CD14-positive monocyte (primary cell): ENCODE results near the gene RGS13. TPM values are rescaled to one million over a fixed set of nuclear protein-coding genes. Genes with fewer than 3 reads are reported as not detected.

ENCODE experiments used
- DNase-seq, 3 donors: peaks; one replicate each; pipeline ENCODE4 v3.0.0-alpha.2; 2011 to 2022
- H2AFZ ChIP-seq: 2 replicates; pipeline ENCODE4 v1.6.0; 2012; ENCODE audit warnings: mild to moderate bottlenecking, low read depth, low read length, inconsistent platforms; ENCODE audit not compliant: insufficient read depth, poor library complexity, severe bottlenecking
- H3K27ac ChIP-seq, 2 donors: 1 replicate in 1 of 2; 2 replicates in 1 of 2; pipeline ENCODE4 v1.5.1; 2012 to 2013; ENCODE audit warnings: low read length in 2 of 2, control low read depth in 1 of 2, inconsistent platforms in 1 of 2, low read depth in 1 of 2, mild to moderate bottlenecking in 1 of 2
- H3K27me3 ChIP-seq, 2 donors: one replicate each; pipeline versions ENCODE4 v1.6.0 to v1.6.1; 2011 to 2013; ENCODE audit warnings: low read length in 2 of 2; ENCODE audit not compliant: control insufficient read depth in 2 of 2, insufficient read depth in 2 of 2
- H3K36me3 ChIP-seq, 2 donors: replicated peaks in 1 of 2; 1 replicate in 1 of 2; 2 replicates in 1 of 2; pipeline versions ENCODE4 v1.5.1 to v1.6.1; 2012 to 2013; ENCODE audit warnings: low read length in 2 of 2, control low read depth in 1 of 2, inconsistent platforms in 1 of 2, mild to moderate bottlenecking in 1 of 2; ENCODE audit not compliant: insufficient read depth in 2 of 2, control insufficient read depth in 1 of 2
- H3K4me1 ChIP-seq, 2 donors: 1 replicate in 1 of 2; 2 replicates in 1 of 2; pipeline versions ENCODE4 v1.5.1 to v1.6.1; 2012 to 2013; ENCODE audit warnings: low read length in 2 of 2, control low read depth in 1 of 2, inconsistent platforms in 1 of 2, mild to moderate bottlenecking in 1 of 2, moderate library complexity in 1 of 2; ENCODE audit not compliant: insufficient read depth in 2 of 2, control insufficient read depth in 1 of 2
- H3K4me2 ChIP-seq: replicated peaks from 2 replicates; pipeline ENCODE3; 2012; ENCODE audit warnings: low read length, moderate library complexity, mild to moderate bottlenecking; ENCODE audit not compliant: poor library complexity, severe bottlenecking; ENCODE audit errors: extremely low read depth
- H3K4me3 ChIP-seq, 3 experiments: fragments of 200-600 bp in 1 of 3; sonication (generic) in 1 of 3; replicated peaks in 1 of 3; 1 replicate in 2 of 3; 2 replicates in 1 of 3; pipeline ENCODE4 v1.5.1; 2011 to 2013; ENCODE audit warnings: low read length in 3 of 3, mild to moderate bottlenecking in 3 of 3, control low read depth in 2 of 3, low read depth in 2 of 3, inconsistent platforms in 1 of 3, moderate library complexity in 1 of 3
- H3K79me2 ChIP-seq: 2 replicates; pipeline ENCODE4 v1.6.0; 2012; ENCODE audit warnings: mild to moderate bottlenecking, control low read depth, inconsistent platforms, low read length, moderate library complexity; ENCODE audit not compliant: insufficient read depth
- H3K9ac ChIP-seq: 2 replicates; pipeline ENCODE4 v1.6.0; 2017; ENCODE audit warnings: low read length, mild to moderate bottlenecking; ENCODE audit not compliant: insufficient read depth, poor library complexity, severe bottlenecking
- H3K9me3 ChIP-seq, 2 donors: replicated peaks in 1 of 2; 1 replicate in 1 of 2; 2 replicates in 1 of 2; pipeline versions ENCODE4 v1.5.1 to v1.6.1; 2012 to 2013; ENCODE audit warnings: low read length in 2 of 2, control low read depth in 1 of 2; ENCODE audit not compliant: control insufficient read depth in 1 of 2, insufficient read depth in 1 of 2
- H4K20me1 ChIP-seq: 2 replicates; pipeline ENCODE4 v1.6.0; 2012; ENCODE audit warnings: mild to moderate bottlenecking, low read length, control low read depth, moderate library complexity; ENCODE audit not compliant: insufficient read depth
- H3K27ac Mint-ChIP-seq, 7 donors: one replicate each; pipeline ENCODE4 v1.8.0; 2020; ENCODE audit warnings: mild to moderate bottlenecking in 7 of 7, mixed read lengths in 7 of 7, moderate library complexity in 6 of 7, inconsistent platforms in 2 of 7
- H3K27me3 Mint-ChIP-seq, 3 donors: one replicate each; pipeline ENCODE4 v1.8.0; 2021 to 2022; ENCODE audit warnings: low read depth in 3 of 3, mild to moderate bottlenecking in 3 of 3, mixed read lengths in 3 of 3, moderate library complexity in 3 of 3, inconsistent platforms in 1 of 3
- H3K36me3 Mint-ChIP-seq, 2 donors: one replicate each; pipeline ENCODE4 v1.8.0; 2020; ENCODE audit warnings: mixed read lengths in 2 of 2, inconsistent platforms in 1 of 2, mild to moderate bottlenecking in 1 of 2
- H3K4me1 Mint-ChIP-seq: one replicate; pipeline ENCODE4 v1.8.0; 2020; ENCODE audit warnings: mild to moderate bottlenecking, mixed read lengths
- H3K4me3 Mint-ChIP-seq, 2 donors: one replicate each; pipeline ENCODE4 v1.8.0; 2020; ENCODE audit warnings: mild to moderate bottlenecking in 2 of 2, mixed read lengths in 2 of 2, moderate library complexity in 1 of 2
- H3K9me3 Mint-ChIP-seq, 7 donors: one replicate each; pipeline ENCODE4 v1.8.0; 2020 to 2022; ENCODE audit warnings: mixed read lengths in 7 of 7, mild to moderate bottlenecking in 6 of 7, moderate library complexity in 6 of 7, inconsistent platforms in 2 of 7
- WGBS: methylation state at CpG from one replicate; pipeline ENCODE4 v1.1.5; 2013; ENCODE audit warnings: missing lambda C conversion rate; ENCODE audit not compliant: insufficient coverage; 5-methylcytosine and 5-hydroxymethylcytosine counted together
- intact Hi-C, 2 donors: fragments of 100-400 bp; cut with micrococcal nuclease; formaldehyde crosslinking; loops; one replicate each; pipeline versions ENCODE4 v1.15.0 to v1.15.1; 2023
- polyA plus RNA-seq, 3 donors: library from polyadenylated mRNA; depleted of rRNA in 1 of 3; unstranded in 2 of 3; stranded (reverse) in 1 of 3; fragments of 300-500 nt in 2 of 3; fragments of >200 nt in 1 of 3; fragmentation: Illumina TruSeq in 2 of 3; gene quantifications; 1 replicate in 2 of 3; 2 replicates in 1 of 3; pipeline ENCODE4 v1.2.3, GENCODE V29; 2012 to 2021
- TF ChIP-seq, protein P1 (sequence below): fragments of 200-600 bp; IDR thresholded peaks from one replicate; pipeline ENCODE4 v1.8.0; 2022; ENCODE audit warnings: antibody characterized with exemption, mild to moderate bottlenecking

Gene RGS13
- polyA plus RNA-seq, 3 donors, result not detected

- no peaks in the 10 kb centered on the region for H3K36me3 ChIP-seq
- no peak overlapping the region for H3K27ac ChIP-seq
- no peak overlapping the region for H3K4me3 ChIP-seq
- WGBS, result no CpG with 5 or more reads among the region's 11 CpGs
- TF ChIP-seq, protein P1, sequence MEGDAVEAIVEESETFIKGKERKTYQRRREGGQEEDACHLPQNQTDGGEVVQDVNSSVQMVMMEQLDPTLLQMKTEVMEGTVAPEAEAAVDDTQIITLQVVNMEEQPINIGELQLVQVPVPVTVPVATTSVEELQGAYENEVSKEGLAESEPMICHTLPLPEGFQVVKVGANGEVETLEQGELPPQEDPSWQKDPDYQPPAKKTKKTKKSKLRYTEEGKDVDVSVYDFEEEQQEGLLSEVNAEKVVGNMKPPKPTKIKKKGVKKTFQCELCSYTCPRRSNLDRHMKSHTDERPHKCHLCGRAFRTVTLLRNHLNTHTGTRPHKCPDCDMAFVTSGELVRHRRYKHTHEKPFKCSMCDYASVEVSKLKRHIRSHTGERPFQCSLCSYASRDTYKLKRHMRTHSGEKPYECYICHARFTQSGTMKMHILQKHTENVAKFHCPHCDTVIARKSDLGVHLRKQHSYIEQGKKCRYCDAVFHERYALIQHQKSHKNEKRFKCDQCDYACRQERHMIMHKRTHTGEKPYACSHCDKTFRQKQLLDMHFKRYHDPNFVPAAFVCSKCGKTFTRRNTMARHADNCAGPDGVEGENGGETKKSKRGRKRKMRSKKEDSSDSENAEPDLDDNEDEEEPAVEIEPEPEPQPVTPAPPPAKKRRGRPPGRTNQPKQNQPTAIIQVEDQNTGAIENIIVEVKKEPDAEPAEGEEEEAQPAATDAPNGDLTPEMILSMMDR, result no peak
- H3K79me2 ChIP-seq, result no peaks in the 10 kb centered on the region
- H3K4me3 Mint-ChIP-seq, result no peak overlapping the region
- H3K36me3 Mint-ChIP-seq, result no peaks in the 10 kb centered on the region
- no peaks in the 10 kb centered on the region for H4K20me1 ChIP-seq
- H3K4me1 ChIP-seq, result peaks cover 7% of the 10 kb centered on the region in 2 donors
- no peak overlapping the region for H3K4me2 ChIP-seq
- DNase-seq, result no peak
- peaks cover 0 to 1% (median 0%) of the 10 kb centered on the region in 3 donors for H3K27me3 Mint-ChIP-seq
- intact Hi-C loops, result no loop called here
- H3K9ac ChIP-seq, result no peak overlapping the region
- H3K4me1 Mint-ChIP-seq, result peaks cover 14% of the 10 kb centered on the region
- no peak overlapping the region for H2AFZ ChIP-seq
- no peaks in the 10 kb centered on the region for H3K9me3 ChIP-seq
- peaks cover 0 to 7% (median 0%) of the 10 kb centered on the region in 7 donors for H3K9me3 Mint-ChIP-seq
- peak overlapping the region in 1 of 7 donors; percentile 69 for H3K27ac Mint-ChIP-seq
- H3K27me3 ChIP-seq, result no peaks in the 10 kb centered on the region
Observed at GRCh38 chr1:192698731-192699130, 62.8 kb downstream of the RGS13 start.

DNA sequence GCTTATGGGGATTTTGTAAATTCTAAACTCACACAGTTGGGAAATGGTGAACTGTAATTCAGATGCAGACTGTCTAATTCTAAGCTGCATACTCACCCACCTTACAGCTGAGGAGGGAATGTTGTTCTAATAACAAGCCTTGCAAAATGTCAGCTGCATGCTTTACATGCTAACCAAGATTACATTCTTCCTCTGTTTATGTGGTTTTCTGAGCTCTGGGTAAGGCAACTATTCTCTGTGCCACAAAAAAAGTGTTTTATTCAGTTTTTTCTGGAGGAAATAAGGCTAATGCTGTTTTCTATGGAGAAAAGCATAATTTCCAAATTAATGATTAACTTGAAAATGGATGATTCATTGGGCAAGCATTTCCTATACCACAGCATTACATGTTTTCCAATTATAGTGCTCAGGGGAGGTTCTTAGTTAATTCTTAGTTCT lies 64.9 kb downstream of the RGS13 start:
- Histone ChIP-seq H3K9ac (no peak overlapping the region), H3K4me2 (no peak overlapping the region), H3K9me3 (no peaks in the 10 kb centered on the region), H3K4me1 (peaks cover 7% of the 10 kb centered on the region in 2 donors), H3K79me2 (no peaks in the 10 kb centered on the region), H3K36me3 (no peaks in the 10 kb centered on the region), H3K4me3 (no peak overlapping the region), H3K27ac (no peak overlapping the region), H2AFZ (peak overlapping the region; percentile 4), H4K20me1 (no peaks in the 10 kb centered on the region), H3K27me3 (no peaks in the 10 kb centered on the region)
- H3K27me3 Mint-ChIP-seq, result peaks cover 0 to under 1% (median 0%) of the 10 kb centered on the region in 3 donors
- TF ChIP-seq, protein P1, result no peak
- peaks cover 0 to 7% (median 0%) of the 10 kb centered on the region in 7 donors for H3K9me3 Mint-ChIP-seq
- intact Hi-C loops, result no loop called here
- DNase-seq, result no peak
- no peak overlapping the region for H3K4me3 Mint-ChIP-seq
- peaks cover 14% of the 10 kb centered on the region for H3K4me1 Mint-ChIP-seq
- no peak overlapping the region for H3K27ac Mint-ChIP-seq
- H3K36me3 Mint-ChIP-seq, result no peaks in the 10 kb centered on the region
